GM18870 (cell line): Measurements from ENCODE around the gene CCDC24.

Experiments
- ATAC-seq: cut with Tn5 transposase; IDR thresholded peaks from one replicate; pipeline ENCODE4 v1.9.1; 2021; ENCODE audit warnings: moderate library complexity; ENCODE audit not compliant: unreplicated experiment

Gene CCDC24

GRCh38 chr1:44036409-44037139, 45.2 kb downstream of the CCDC24 start:
- ATAC-seq = no peak

DNA sequence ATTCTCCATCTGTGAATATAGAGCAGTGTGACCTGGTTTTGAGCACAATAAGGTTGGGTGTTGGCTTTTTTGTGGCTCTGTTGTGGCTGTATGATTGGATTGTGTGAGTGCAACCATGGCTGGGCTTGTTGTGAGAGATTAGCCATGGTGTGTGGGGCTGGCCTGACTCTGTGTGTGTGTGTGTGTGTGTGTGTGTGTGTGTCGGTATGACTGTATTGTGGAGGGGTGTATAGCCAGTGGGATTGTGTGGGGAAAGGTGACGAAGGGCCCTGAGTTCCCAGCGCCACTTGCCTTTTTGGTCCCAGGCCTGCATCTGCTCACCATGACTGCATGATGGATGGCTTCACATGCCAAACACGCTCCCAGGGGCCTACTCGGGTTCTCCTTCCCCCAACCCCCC, 45.8 kb downstream of the CCDC24 start:
- ATAC-seq = no peak

DNA sequence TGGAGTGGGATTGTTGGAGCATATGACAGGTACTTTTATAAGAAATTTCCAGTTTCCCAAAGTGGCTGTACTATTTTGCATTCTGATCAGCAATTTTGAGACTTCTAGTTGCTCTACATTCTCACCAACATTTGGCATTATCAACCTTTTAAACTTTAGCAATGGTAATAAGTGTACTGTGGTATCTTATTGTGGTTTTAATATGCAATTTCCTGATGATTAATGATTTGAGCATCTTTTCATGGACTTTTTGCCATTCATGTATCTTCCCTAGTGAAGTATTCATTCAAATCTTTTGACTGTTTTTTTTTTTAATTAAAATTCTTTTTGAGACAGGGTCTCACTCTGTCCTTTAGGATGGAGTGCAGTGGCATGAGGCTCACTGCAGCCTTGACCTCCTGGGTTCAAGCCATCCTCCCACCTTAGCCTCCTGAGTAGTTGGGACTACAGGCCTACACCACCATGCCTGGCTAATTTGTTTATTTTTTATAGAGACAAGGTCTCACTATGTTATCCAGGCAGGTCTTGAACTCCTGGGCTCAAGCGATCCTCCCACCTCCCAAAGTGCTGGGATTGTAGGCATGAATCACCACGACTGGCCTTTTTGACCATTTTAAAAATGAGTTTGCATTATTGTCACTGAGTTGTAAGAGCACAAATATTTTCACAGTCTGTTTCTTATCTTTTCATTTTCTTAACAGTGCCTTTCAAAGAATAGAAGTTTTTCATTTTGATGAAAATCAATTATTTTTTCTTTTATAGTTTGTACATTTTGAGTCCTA, 47.7 kb downstream of the CCDC24 start:
- ATAC-seq = no peak

DNA sequence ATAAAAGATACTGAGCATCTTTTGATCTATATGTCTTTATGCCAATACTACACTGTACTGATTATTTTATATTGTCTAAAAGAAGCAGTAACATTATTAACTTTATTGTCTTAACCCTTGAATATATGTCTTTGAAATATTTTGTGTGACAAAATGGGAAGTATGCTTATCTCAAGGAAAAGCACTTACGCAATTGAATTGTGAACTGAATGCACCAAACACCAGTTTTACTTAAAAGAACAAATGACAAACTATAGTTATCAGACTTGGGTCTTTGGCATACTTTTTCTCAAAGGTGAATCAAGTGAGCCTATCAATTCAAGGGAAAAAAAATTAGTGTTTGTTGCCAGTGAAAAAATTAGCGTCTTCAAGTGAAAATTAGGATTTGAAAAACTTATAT, 49.0 kb downstream of the CCDC24 start:
- ATAC-seq = no peak

DNA sequence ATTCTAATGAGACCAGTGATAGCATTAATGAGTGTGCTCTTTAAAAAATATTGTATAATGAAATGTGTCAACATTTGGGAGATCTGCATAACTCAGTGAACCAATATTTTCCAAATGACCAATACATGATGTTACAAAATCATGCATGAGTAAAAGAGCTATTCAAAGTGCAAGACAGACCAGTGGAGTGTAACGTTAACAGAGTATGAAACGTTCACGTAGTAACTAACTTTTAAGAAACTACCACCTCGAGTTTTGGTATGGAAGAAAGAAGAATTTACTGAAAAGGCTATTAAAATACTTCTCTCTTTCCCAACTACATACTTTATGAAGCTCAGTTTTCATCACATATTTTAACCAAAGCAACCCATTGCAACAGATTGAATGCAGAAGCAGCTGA, 49.4 kb downstream of the CCDC24 start:
- ATAC-seq = no peak

- ATAC-seq = no peak
Observed at GRCh38 chr1:44043176-44044070, 52.0 kb downstream of the CCDC24 start.

- no peak for ATAC-seq
Observed at GRCh38 chr1:44044071-44044801, 52.8 kb downstream of the CCDC24 start.

GRCh38 chr1:44045064-44045463, 53.7 kb downstream of the CCDC24 start:
- ATAC-seq = no peak
